Natural killer cell (primary cell): ENCODE results near the gene AKR1A1. TPM values are rescaled to one million over a fixed set of nuclear protein-coding genes. Genes with fewer than 3 reads are reported as not detected.

Source experiments
- ATAC-seq, 3 donors: fragments of 150-1000 bp in 2 of 3; fragments of 200-7000 bp in 1 of 3; cut with Tn5 transposase; 1 replicate in 1 of 3; 2 replicates in 2 of 3; pipeline ENCODE4 v1.10.0; 2021; ENCODE audit warnings: mild to moderate bottlenecking in 2 of 3, moderate library complexity in 2 of 3
- DNase-seq, 2 donors: peaks; one replicate each; pipeline versions ENCODE4 v3.0.0 to v3.0.0-alpha.2; 2013 to 2021; ENCODE audit warnings: mixed read lengths in 1 of 2
- H3K27ac ChIP-seq: one replicate; pipeline ENCODE4 v1.5.1; 2013; ENCODE audit warnings: mild to moderate bottlenecking, low read length
- H3K27me3 ChIP-seq: one replicate; pipeline ENCODE4 v1.6.1; 2013; ENCODE audit warnings: low read length; ENCODE audit not compliant: control insufficient read depth, insufficient read depth
- H3K36me3 ChIP-seq: one replicate; pipeline ENCODE4 v1.6.1; 2013; ENCODE audit warnings: low read length; ENCODE audit not compliant: control insufficient read depth, insufficient read depth
- H3K4me1 ChIP-seq: one replicate; pipeline ENCODE4 v1.6.1; 2013; ENCODE audit warnings: low read length; ENCODE audit not compliant: control insufficient read depth, insufficient read depth
- H3K4me3 ChIP-seq: one replicate; pipeline ENCODE4 v1.5.1; 2013; ENCODE audit warnings: low read length
- H3K9me3 ChIP-seq: one replicate; pipeline ENCODE4 v1.6.1; 2013; ENCODE audit warnings: low read length; ENCODE audit not compliant: control insufficient read depth, insufficient read depth
- H3K27ac Mint-ChIP-seq, 2 donors: one replicate each; pipeline ENCODE4 v1.8.0; 2022; ENCODE audit warnings: mild to moderate bottlenecking in 2 of 2, mixed read lengths in 2 of 2, moderate library complexity in 1 of 2
- H3K27me3 Mint-ChIP-seq, 2 donors: one replicate each; pipeline ENCODE4 v1.8.0; 2022; ENCODE audit warnings: low read depth in 2 of 2, mixed read lengths in 2 of 2
- H3K36me3 Mint-ChIP-seq: one replicate; pipeline ENCODE4 v1.8.0; 2022; ENCODE audit warnings: mixed read lengths
- H3K4me1 Mint-ChIP-seq, 2 donors: one replicate each; pipeline ENCODE4 v1.8.0; 2022; ENCODE audit warnings: mixed read lengths in 2 of 2
- H3K4me3 Mint-ChIP-seq: one replicate; pipeline ENCODE4 v1.8.0; 2022; ENCODE audit warnings: mild to moderate bottlenecking, moderate library complexity, mixed read lengths
- H3K9me3 Mint-ChIP-seq, 2 donors: one replicate each; pipeline ENCODE4 v1.8.0; 2022; ENCODE audit warnings: mixed read lengths in 2 of 2
- WGBS: methylation state at CpG from one replicate; pipeline ENCODE4 v1.1.7; 2013; ENCODE audit warnings: missing lambda C conversion rate; ENCODE audit not compliant: insufficient coverage; 5-methylcytosine and 5-hydroxymethylcytosine counted together
- intact Hi-C: fragments of 100-400 bp; cut with micrococcal nuclease; formaldehyde crosslinking; loops from one replicate; pipeline ENCODE4 v1.14.2; 2022
- total RNA-seq, 4 donors: library from RNA; stranded (reverse); fragments of 120-200 nt in 1 of 4; gene quantifications; one replicate each; pipeline versions ENCODE4 v1.2.3 to v1.2.4, GENCODE V29; 2013 to 2022
- TF ChIP-seq, protein P1 (sequence below): fragments of 200-600 bp; IDR thresholded peaks from one replicate; pipeline ENCODE4 v1.8.0; 2022; ENCODE audit warnings: antibody characterized with exemption

The AKR1A1 gene
- total RNA-seq, 3 donors from 2014 or later (not counting 1 experiment from before 2014, with no cell fraction given): 45.7 to 54.2 (median 53.9) TPM

DNA sequence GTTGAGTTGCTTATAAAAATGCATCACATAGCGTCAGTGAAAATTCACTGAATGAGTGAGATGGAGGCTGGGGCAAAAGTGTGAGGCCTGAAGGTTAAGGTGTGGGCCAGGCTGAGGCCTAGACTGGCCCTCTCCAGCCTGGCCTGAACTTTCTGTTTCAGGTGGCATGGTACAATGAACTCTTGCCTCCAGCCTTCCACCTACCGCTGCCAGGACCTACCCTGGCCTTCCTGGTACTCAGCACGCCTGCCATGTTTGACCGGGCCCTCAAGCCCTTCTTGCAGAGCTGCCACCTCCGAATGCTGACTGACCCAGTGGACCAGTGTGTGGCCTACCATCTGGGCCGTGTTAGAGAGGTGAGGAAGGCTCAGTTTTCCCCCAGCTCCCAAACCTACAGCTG lies 43.4 kb upstream of the AKR1A1 start:
- H3K27ac Mint-ChIP-seq: no peak overlapping the region
- peaks cover 8% of the 10 kb centered on the region for H3K36me3 Mint-ChIP-seq
- Histone ChIP-seq H3K9me3 (no peaks in the 10 kb centered on the region), H3K4me1 (no peaks in the 10 kb centered on the region), H3K27ac (no peak overlapping the region), H3K27me3 (no peaks in the 10 kb centered on the region), H3K4me3 (no peak overlapping the region), H3K36me3 (peaks cover 35% of the 10 kb centered on the region)
- no peaks in the 10 kb centered on the region for H3K9me3 Mint-ChIP-seq
- no peak overlapping the region for H3K4me3 Mint-ChIP-seq
- DNase-seq (no peak), ATAC-seq (no peak)
- no peaks in the 10 kb centered on the region for H3K27me3 Mint-ChIP-seq
- intact Hi-C loops: no loop called here
- 97% methylated on average over 6 of the region's 6 CpGs for WGBS
- H3K4me1 Mint-ChIP-seq: no peaks in the 10 kb centered on the region
- TF ChIP-seq, protein P1, sequence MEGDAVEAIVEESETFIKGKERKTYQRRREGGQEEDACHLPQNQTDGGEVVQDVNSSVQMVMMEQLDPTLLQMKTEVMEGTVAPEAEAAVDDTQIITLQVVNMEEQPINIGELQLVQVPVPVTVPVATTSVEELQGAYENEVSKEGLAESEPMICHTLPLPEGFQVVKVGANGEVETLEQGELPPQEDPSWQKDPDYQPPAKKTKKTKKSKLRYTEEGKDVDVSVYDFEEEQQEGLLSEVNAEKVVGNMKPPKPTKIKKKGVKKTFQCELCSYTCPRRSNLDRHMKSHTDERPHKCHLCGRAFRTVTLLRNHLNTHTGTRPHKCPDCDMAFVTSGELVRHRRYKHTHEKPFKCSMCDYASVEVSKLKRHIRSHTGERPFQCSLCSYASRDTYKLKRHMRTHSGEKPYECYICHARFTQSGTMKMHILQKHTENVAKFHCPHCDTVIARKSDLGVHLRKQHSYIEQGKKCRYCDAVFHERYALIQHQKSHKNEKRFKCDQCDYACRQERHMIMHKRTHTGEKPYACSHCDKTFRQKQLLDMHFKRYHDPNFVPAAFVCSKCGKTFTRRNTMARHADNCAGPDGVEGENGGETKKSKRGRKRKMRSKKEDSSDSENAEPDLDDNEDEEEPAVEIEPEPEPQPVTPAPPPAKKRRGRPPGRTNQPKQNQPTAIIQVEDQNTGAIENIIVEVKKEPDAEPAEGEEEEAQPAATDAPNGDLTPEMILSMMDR: no peak

- no peaks in the 10 kb centered on the region for H3K27me3 Mint-ChIP-seq
- no peaks in the 10 kb centered on the region for H3K9me3 Mint-ChIP-seq
- 90% methylated on average over 4 of the region's 4 CpGs for WGBS
- Histone ChIP-seq H3K27ac (no peak overlapping the region), H3K4me1 (no peaks in the 10 kb centered on the region), H3K36me3 (peaks cover 38% of the 10 kb centered on the region), H3K4me3 (no peak overlapping the region), H3K27me3 (no peaks in the 10 kb centered on the region), H3K9me3 (no peaks in the 10 kb centered on the region)
- DNase-seq (no peak), ATAC-seq (no peak)
- H3K4me1 Mint-ChIP-seq: no peaks in the 10 kb centered on the region
- H3K27ac Mint-ChIP-seq: no peak overlapping the region
- intact Hi-C loops: no loop called here
- no peak overlapping the region for H3K4me3 Mint-ChIP-seq
- TF ChIP-seq, protein P1: no peak
- H3K36me3 Mint-ChIP-seq: peaks cover 8% of the 10 kb centered on the region
Observed at GRCh38 chr1:45507893-45508292, 42.7 kb upstream of the AKR1A1 start.

DNA sequence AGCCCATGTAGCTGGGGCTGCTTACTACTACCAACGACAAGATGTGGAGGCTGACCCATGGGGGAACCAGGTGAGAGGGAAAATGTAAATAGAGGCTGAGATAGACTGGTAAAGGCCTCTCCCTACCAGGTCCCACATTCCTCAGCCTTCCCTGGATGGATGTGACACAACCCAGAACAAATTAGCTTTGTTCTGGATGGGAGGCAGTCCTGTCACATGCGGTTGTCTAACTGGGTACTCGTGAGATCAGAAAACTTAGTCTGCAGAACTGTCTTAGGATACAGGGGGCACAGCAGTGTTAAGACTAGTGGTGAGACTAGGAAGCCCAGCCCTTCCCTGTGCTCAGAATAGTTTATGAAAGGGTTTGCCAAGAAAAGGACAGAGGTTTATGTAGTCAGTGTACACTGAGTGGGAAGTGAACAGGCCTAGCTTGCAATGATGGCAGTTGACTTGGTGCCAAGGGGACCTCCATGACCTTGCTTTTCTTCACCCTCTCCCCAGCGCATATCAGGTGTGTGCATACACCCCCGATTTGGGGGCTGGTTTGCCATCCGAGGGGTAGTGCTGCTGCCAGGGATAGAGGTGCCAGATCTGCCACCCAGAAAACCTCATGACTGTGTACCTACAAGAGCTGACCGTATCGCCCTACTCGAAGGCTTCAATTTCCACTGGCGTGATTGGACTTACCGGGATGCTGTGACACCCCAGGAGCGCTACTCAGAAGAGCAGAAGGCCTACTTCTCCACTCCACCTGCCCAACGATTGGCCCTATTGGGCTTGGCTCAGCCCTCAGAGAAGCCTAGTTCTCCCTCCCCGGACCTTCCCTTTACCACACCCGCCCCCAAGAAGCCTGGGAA lies 42.1 kb upstream of the AKR1A1 start:
- Histone ChIP-seq H3K27me3 (no peaks in the 10 kb centered on the region), H3K9me3 (no peaks in the 10 kb centered on the region), H3K4me1 (no peaks in the 10 kb centered on the region), H3K4me3 (no peak overlapping the region), H3K36me3 (peaks cover 43% of the 10 kb centered on the region), H3K27ac (no peak overlapping the region)
- DNase-seq: no peak
- Mint-ChIP-seq H3K27me3 (no peaks in the 10 kb centered on the region), H3K27ac (no peak overlapping the region), H3K36me3 (peaks cover 8% of the 10 kb centered on the region), H3K9me3 (no peaks in the 10 kb centered on the region), H3K4me3 (no peak overlapping the region), H3K4me1 (no peaks in the 10 kb centered on the region)
- WGBS: 89% methylated on average over 14 of the region's 15 CpGs
- TF ChIP-seq, protein P1: no peak
- intact Hi-C loops: no loop called here
- ATAC-seq: no peak
